ENCODE results near the gene SCCPDH.

The SCCPDH gene

GRCh38 chr1:246769306-246769705 is 45.1 kb downstream of the SCCPDH start:
- Histone ChIP-seq H3K27ac (ENCODE audit: insufficient read depth, low read depth, low read length, poor library complexity, severe bottlenecking) (no peak overlapping the region), H3K4me3 (ENCODE audit: insufficient read depth, low read depth, low read length) (no peak overlapping the region), H3K27me3 (ENCODE audit: control insufficient read depth, insufficient read depth, low read length, poor library complexity, severe bottlenecking) (no peaks in the 10 kb centered on the region), H3K9me3 (ENCODE audit: control insufficient read depth, low read length) (no peaks in the 10 kb centered on the region), H3K4me1 (ENCODE audit: control insufficient read depth, insufficient read depth, low read length) (no peaks in the 10 kb centered on the region), H3K36me3 (ENCODE audit: control insufficient read depth, insufficient read depth, low read length) (no peaks in the 10 kb centered on the region)
- 94% methylated on average over 7 of the region's 7 CpGs for WGBS, 2 experiments

GRCh38 chr1:246771366-246771765 is 47.2 kb downstream of the SCCPDH start:
- WGBS, 2 experiments: 84 to 93% methylated on average over 6 of the region's 6 CpGs
- Histone ChIP-seq H3K9me3 (ENCODE audit: control insufficient read depth, low read length) (no peaks in the 10 kb centered on the region), H3K27ac (ENCODE audit: insufficient read depth, low read depth, low read length, poor library complexity, severe bottlenecking) (no peak overlapping the region), H3K4me1 (ENCODE audit: control insufficient read depth, insufficient read depth, low read length) (no peaks in the 10 kb centered on the region), H3K36me3 (ENCODE audit: control insufficient read depth, insufficient read depth, low read length) (no peaks in the 10 kb centered on the region), H3K27me3 (ENCODE audit: control insufficient read depth, insufficient read depth, low read length, poor library complexity, severe bottlenecking) (no peaks in the 10 kb centered on the region), H3K4me3 (ENCODE audit: insufficient read depth, low read depth, low read length) (no peak overlapping the region)

GRCh38 chr1:246772686-246773085 is 48.5 kb downstream of the SCCPDH start:
- no peaks in the 10 kb centered on the region for H3K36me3 ChIP-seq (ENCODE audit: control insufficient read depth, insufficient read depth, low read length)
- H3K4me1 ChIP-seq (ENCODE audit: control insufficient read depth, insufficient read depth, low read length): no peaks in the 10 kb centered on the region
- WGBS, 2 experiments: 44 to 48% methylated on average over 2 of the region's 2 CpGs
- H3K27me3 ChIP-seq (ENCODE audit: control insufficient read depth, insufficient read depth, low read length, poor library complexity, severe bottlenecking): no peaks in the 10 kb centered on the region
- H3K4me3 ChIP-seq (ENCODE audit: insufficient read depth, low read depth, low read length): no peak overlapping the region
- H3K27ac ChIP-seq (ENCODE audit: insufficient read depth, low read depth, low read length, poor library complexity, severe bottlenecking): no peak overlapping the region
- no peaks in the 10 kb centered on the region for H3K9me3 ChIP-seq (ENCODE audit: control insufficient read depth, low read length)

GRCh38 chr1:246773213-246773641 is 49.0 kb downstream of the SCCPDH start:
- Histone ChIP-seq H3K4me3 (ENCODE audit: insufficient read depth, low read depth, low read length) (no peak overlapping the region), H3K27me3 (ENCODE audit: control insufficient read depth, insufficient read depth, low read length, poor library complexity, severe bottlenecking) (no peaks in the 10 kb centered on the region), H3K36me3 (ENCODE audit: control insufficient read depth, insufficient read depth, low read length) (no peaks in the 10 kb centered on the region), H3K9me3 (ENCODE audit: control insufficient read depth, low read length) (no peaks in the 10 kb centered on the region), H3K27ac (ENCODE audit: insufficient read depth, low read depth, low read length, poor library complexity, severe bottlenecking) (no peak overlapping the region), H3K4me1 (ENCODE audit: control insufficient read depth, insufficient read depth, low read length) (no peaks in the 10 kb centered on the region)
- WGBS, 2 experiments: 88 to 90% methylated on average over 4 of the region's 4 CpGs

DNA sequence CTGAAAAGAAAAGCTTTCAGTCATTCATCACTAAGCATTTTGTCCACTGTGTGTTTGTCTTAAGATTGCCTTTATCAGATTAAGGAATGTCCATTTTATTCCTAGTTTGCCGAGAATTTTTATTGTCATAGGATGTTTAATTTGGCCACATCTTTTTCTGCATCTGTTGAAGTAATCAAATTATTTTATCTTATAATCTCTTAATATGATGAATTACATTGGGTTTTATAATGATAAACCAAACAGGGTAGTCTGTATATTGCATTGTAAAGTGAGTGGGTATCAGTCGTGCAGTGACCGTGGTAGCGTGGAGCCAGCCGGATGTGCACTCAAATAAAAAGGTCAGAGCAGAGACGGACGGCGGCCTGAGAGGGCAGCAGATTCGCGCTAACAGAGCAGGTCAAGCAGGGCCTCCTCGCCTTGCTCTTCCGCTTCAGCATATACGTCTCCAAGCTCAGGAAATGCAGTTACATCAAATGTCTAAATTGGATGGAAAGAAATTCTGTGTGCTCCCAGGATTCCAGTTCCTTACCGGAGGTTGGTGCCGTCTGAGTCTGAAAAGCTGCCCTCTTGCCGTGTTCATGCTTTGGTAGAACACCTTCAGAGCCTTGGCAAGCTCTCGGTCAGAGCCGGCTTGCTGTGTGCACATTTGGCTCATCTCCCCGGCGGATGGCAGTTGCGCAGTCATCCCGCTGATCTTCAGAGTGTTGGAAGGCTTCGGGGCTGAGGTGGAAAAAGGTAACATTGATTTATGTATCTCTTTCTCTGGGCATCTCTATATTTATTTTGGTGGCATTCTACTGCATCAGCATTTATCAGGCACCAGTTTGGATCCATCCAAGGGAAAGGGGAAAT is 51.5 kb downstream of the SCCPDH start:
- 96 to 98% methylated on average over 22 to 23 of the region's 23 CpGs for WGBS, 2 experiments
- H3K9me3 ChIP-seq (ENCODE audit: control insufficient read depth, low read length): no peaks in the 10 kb centered on the region
- no peak overlapping the region for H3K27ac ChIP-seq (ENCODE audit: insufficient read depth, low read depth, low read length, poor library complexity, severe bottlenecking)
- no peaks in the 10 kb centered on the region for H3K4me1 ChIP-seq (ENCODE audit: control insufficient read depth, insufficient read depth, low read length)
- no peak overlapping the region for H3K4me3 ChIP-seq (ENCODE audit: insufficient read depth, low read depth, low read length)
- no peaks in the 10 kb centered on the region for H3K27me3 ChIP-seq (ENCODE audit: control insufficient read depth, insufficient read depth, low read length, poor library complexity, severe bottlenecking)
- H3K36me3 ChIP-seq (ENCODE audit: control insufficient read depth, insufficient read depth, low read length): no peaks in the 10 kb centered on the region

DNA sequence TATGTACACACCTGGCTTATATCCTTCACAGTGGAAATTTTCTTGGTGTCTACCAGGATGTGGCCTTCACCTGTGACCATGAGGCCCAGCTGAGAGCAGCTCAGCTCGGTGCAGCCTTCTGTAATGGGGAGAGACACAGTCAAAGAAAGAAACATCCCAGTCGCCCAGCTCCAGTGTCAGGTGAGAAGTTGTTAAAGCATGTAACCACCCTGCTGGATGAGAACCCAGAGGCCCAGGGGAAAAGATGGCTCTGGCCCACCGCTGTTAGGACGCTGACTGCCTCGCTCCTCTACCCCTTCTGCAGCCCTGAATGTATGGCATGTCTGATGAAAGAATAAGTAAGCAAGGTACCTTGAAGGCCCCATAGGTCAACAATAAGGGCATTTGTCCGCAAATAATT is 52.7 kb downstream of the SCCPDH start:
- Histone ChIP-seq H3K36me3 (ENCODE audit: control insufficient read depth, insufficient read depth, low read length) (no peaks in the 10 kb centered on the region), H3K27ac (ENCODE audit: insufficient read depth, low read depth, low read length, poor library complexity, severe bottlenecking) (no peak overlapping the region), H3K4me3 (ENCODE audit: insufficient read depth, low read depth, low read length) (no peak overlapping the region), H3K27me3 (ENCODE audit: control insufficient read depth, insufficient read depth, low read length, poor library complexity, severe bottlenecking) (no peaks in the 10 kb centered on the region), H3K9me3 (ENCODE audit: control insufficient read depth, low read length) (no peaks in the 10 kb centered on the region), H3K4me1 (ENCODE audit: control insufficient read depth, insufficient read depth, low read length) (no peaks in the 10 kb centered on the region)
- 93 to 98% methylated on average over 6 of the region's 6 CpGs for WGBS, 2 experiments

DNA sequence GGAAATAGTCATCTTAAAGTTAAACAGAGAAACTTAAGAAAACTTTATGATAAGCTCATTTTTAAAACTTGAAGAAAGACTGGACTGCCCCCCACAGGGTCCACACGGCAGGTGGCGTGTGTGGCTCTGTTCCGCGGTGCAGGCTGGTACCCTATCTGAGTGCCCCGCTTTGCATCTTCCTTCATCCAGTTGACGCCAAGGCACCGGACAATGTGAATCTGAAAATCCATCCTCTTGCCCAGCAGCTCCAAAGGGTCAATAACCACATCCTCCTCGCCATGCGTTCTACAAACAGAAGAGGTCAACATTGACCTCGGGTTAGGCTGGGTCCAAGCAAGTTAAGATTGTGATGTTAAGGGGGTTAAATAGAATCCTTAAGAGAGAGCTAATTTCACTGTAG is 54.5 kb downstream of the SCCPDH start:
- no peak overlapping the region for H3K27ac ChIP-seq (ENCODE audit: insufficient read depth, low read depth, low read length, poor library complexity, severe bottlenecking)
- no peaks in the 10 kb centered on the region for H3K9me3 ChIP-seq (ENCODE audit: control insufficient read depth, low read length)
- H3K36me3 ChIP-seq (ENCODE audit: control insufficient read depth, insufficient read depth, low read length): no peaks in the 10 kb centered on the region
- no peaks in the 10 kb centered on the region for H3K4me1 ChIP-seq (ENCODE audit: control insufficient read depth, insufficient read depth, low read length)
- H3K4me3 ChIP-seq (ENCODE audit: insufficient read depth, low read depth, low read length): no peak overlapping the region
- no peaks in the 10 kb centered on the region for H3K27me3 ChIP-seq (ENCODE audit: control insufficient read depth, insufficient read depth, low read length, poor library complexity, severe bottlenecking)
- WGBS, 2 experiments: 94 to 97% methylated on average over 10 of the region's 10 CpGs

- no peaks in the 10 kb centered on the region for H3K36me3 ChIP-seq (ENCODE audit: control insufficient read depth, insufficient read depth, low read length)
- WGBS, 2 experiments: 94 to 95% methylated on average over 13 of the region's 13 CpGs
Observed at GRCh38 chr1:246779561-246780175, 55.5 kb downstream of the SCCPDH start.

DNA sequence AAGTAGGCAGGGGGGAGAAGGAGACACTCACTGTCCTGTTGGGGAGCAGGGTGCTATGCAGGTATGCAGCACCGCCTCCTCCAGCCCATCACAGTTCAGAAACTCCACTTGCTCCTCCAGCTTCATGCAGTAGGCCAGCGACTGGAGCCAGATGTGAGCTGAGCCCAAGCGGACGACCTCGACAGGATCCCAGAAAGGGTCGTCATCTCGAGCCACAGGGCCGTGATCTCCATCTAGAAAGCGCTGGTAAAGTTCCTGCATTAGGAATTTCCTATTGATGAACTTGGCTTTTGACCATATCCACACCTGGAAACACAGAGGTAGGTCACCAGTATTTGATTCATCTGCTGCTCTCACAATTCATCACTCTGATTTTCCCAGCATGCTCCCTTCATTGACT is 56.1 kb downstream of the SCCPDH start:
- Histone ChIP-seq H3K36me3 (ENCODE audit: control insufficient read depth, insufficient read depth, low read length) (no peaks in the 10 kb centered on the region), H3K27ac (ENCODE audit: insufficient read depth, low read depth, low read length, poor library complexity, severe bottlenecking) (no peak overlapping the region), H3K9me3 (ENCODE audit: control insufficient read depth, low read length) (no peaks in the 10 kb centered on the region), H3K4me3 (ENCODE audit: insufficient read depth, low read depth, low read length) (no peak overlapping the region), H3K27me3 (ENCODE audit: control insufficient read depth, insufficient read depth, low read length, poor library complexity, severe bottlenecking) (no peaks in the 10 kb centered on the region), H3K4me1 (ENCODE audit: control insufficient read depth, insufficient read depth, low read length) (no peaks in the 10 kb centered on the region)
- 95 to 98% methylated on average over 9 of the region's 9 CpGs for WGBS, 2 experiments

More at GRCh38 chr1:246779561-246780175, 55.5 kb downstream of the SCCPDH start:
- H3K27ac ChIP-seq (ENCODE audit: insufficient read depth, low read depth, low read length, poor library complexity, severe bottlenecking): no peak overlapping the region
- H3K9me3 ChIP-seq (ENCODE audit: control insufficient read depth, low read length): no peaks in the 10 kb centered on the region
- H3K4me1 ChIP-seq (ENCODE audit: control insufficient read depth, insufficient read depth, low read length): no peaks in the 10 kb centered on the region
- no peak overlapping the region for H3K4me3 ChIP-seq (ENCODE audit: insufficient read depth, low read depth, low read length)
- H3K27me3 ChIP-seq (ENCODE audit: control insufficient read depth, insufficient read depth, low read length, poor library complexity, severe bottlenecking): no peaks in the 10 kb centered on the region

DNA sequence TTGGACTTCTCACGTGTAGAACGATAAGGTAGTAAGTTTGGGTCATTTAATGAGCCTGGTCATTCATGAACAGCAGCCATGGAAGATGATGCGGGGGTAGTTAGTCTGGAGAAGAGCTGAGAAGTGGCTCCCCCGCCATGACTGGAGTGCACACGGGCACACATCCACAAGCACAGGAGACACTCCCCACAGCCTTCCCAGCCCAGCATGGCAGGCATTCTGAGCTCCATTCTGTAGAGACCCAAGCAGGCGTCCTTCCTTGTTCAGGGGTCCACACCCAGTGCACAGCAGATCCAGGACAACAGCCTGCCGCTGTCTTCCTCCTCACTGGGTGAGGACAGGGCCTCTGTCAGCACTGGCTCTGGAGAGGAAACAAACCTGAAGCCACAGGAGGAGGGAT is 57.0 kb downstream of the SCCPDH start:
- 95% methylated on average over 7 of the region's 7 CpGs for WGBS, 2 experiments
- Histone ChIP-seq H3K9me3 (ENCODE audit: control insufficient read depth, low read length) (no peaks in the 10 kb centered on the region), H3K4me3 (ENCODE audit: insufficient read depth, low read depth, low read length) (no peak overlapping the region), H3K36me3 (ENCODE audit: control insufficient read depth, insufficient read depth, low read length) (no peaks in the 10 kb centered on the region), H3K4me1 (ENCODE audit: control insufficient read depth, insufficient read depth, low read length) (no peaks in the 10 kb centered on the region), H3K27ac (ENCODE audit: insufficient read depth, low read depth, low read length, poor library complexity, severe bottlenecking) (no peak overlapping the region), H3K27me3 (ENCODE audit: control insufficient read depth, insufficient read depth, low read length, poor library complexity, severe bottlenecking) (no peaks in the 10 kb centered on the region)
